Measurements from ENCODE around the gene PTPRS.

- no peak for TF ChIP-seq CTCF (optimal IDR thresholded peaks at IDR 0.05 in 1 of 3, IDR thresholded peaks at IDR 0.05 in 1 of 3, conservative IDR thresholded peaks at IDR 0.05 in 1 of 3; ENCODE audit: extremely low read depth in 1 of 3, insufficient read depth in 2 of 3, low read length in 3 of 3)
- no peak for TF ChIP-seq EZH2 (IDR thresholded peaks at IDR 0.05; ENCODE audit: low read length)
Measured at GRCh38 chr19:5337708-5338655, 2.6 kb downstream of the PTPRS start.

All from keratinocyte (primary cell).